ENCODE measurements around the gene DPEP2. TPM values are rescaled to one million over a fixed set of nuclear protein-coding genes. Genes with fewer than 3 reads are reported as not detected.

The DPEP2 gene
- total and polyA plus RNA-seq, 10 of the 15 experiments (the other 5 are each of a cell fraction or from before 2014, with no cell fraction given) = 0.04 to 4.0 (median 2.1) TPM

GRCh38 chr16:68033101-68033500 lies 33.8 kb upstream of the DPEP2 start (continued):
- TF ChIP-seq, protein P1, sequence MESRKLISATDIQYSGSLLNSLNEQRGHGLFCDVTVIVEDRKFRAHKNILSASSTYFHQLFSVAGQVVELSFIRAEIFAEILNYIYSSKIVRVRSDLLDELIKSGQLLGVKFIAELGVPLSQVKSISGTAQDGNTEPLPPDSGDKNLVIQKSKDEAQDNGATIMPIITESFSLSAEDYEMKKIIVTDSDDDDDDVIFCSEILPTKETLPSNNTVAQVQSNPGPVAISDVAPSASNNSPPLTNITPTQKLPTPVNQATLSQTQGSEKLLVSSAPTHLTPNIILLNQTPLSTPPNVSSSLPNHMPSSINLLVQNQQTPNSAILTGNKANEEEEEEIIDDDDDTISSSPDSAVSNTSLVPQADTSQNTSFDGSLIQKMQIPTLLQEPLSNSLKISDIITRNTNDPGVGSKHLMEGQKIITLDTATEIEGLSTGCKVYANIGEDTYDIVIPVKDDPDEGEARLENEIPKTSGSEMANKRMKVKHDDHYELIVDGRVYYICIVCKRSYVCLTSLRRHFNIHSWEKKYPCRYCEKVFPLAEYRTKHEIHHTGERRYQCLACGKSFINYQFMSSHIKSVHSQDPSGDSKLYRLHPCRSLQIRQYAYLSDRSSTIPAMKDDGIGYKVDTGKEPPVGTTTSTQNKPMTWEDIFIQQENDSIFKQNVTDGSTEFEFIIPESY (IDR thresholded peaks at IDR 0.05) = no peak
- no peak for TF ChIP-seq MEF2A (IDR thresholded peaks at IDR 0.05; ENCODE audit: insufficient read depth, low read depth, low read length)

GRCh38 chr16:68031951-68032350 lies 32.7 kb upstream of the DPEP2 start:
- Histone ChIP-seq H3K4me2 (ENCODE audit: control insufficient read depth, insufficient read depth) (no peak overlapping the region), H3K9ac (ENCODE audit: control insufficient read depth, insufficient read depth, low read length) (no peak overlapping the region), H3K4me1 (ENCODE audit: control insufficient read depth, insufficient read depth, low read length) (no peaks in the 10 kb centered on the region), H3K36me3 (ENCODE audit: control insufficient read depth in 2 of 2, insufficient read depth in 2 of 2, low read length in 1 of 2) (no peaks in the 10 kb centered on the region; a peak in 2 of 4 replicates), H2AFZ (ENCODE audit: control insufficient read depth, low read depth, low read length) (no peak overlapping the region), H3K9me3 (replicated peaks; ENCODE audit: control insufficient read depth, insufficient read depth, low read length) (no peaks in the 10 kb centered on the region), H3K79me2 (ENCODE audit: control insufficient read depth, insufficient read depth, low read length) (no peaks in the 10 kb centered on the region), H4K20me1 (ENCODE audit: control insufficient read depth, insufficient read depth) (no peaks in the 10 kb centered on the region), H3K4me3 (no peak overlapping the region), H3K27me3 (replicated peaks in 1 of 2; ENCODE audit: control insufficient read depth in 2 of 2, insufficient read depth in 2 of 2, low read length in 1 of 2) (no peaks in the 10 kb centered on the region), H3K27ac (ENCODE audit: control insufficient read depth, insufficient read depth) (no peak overlapping the region)
- in situ Hi-C loops (cut with MboI) = no loop called here
- intact Hi-C loops (cut with micrococcal nuclease; ENCODE audit: unreplicated experiment) = no loop called here
- TF ChIP-seq BACH1 (IDR thresholded peaks at IDR 0.05; ENCODE audit: borderline replicate concordance) = no peak
- TF ChIP-seq JUND (IDR thresholded peaks at IDR 0.05; ENCODE audit: low read depth, low read length) = no peak
- no peak for TF ChIP-seq MYB (IDR thresholded peaks at IDR 0.05; ENCODE audit: borderline replicate concordance, low read depth, low read length)
- TF ChIP-seq CBFB (IDR thresholded peaks at IDR 0.05; ENCODE audit: low read depth) = no peak
- TF ChIP-seq, protein P2, sequence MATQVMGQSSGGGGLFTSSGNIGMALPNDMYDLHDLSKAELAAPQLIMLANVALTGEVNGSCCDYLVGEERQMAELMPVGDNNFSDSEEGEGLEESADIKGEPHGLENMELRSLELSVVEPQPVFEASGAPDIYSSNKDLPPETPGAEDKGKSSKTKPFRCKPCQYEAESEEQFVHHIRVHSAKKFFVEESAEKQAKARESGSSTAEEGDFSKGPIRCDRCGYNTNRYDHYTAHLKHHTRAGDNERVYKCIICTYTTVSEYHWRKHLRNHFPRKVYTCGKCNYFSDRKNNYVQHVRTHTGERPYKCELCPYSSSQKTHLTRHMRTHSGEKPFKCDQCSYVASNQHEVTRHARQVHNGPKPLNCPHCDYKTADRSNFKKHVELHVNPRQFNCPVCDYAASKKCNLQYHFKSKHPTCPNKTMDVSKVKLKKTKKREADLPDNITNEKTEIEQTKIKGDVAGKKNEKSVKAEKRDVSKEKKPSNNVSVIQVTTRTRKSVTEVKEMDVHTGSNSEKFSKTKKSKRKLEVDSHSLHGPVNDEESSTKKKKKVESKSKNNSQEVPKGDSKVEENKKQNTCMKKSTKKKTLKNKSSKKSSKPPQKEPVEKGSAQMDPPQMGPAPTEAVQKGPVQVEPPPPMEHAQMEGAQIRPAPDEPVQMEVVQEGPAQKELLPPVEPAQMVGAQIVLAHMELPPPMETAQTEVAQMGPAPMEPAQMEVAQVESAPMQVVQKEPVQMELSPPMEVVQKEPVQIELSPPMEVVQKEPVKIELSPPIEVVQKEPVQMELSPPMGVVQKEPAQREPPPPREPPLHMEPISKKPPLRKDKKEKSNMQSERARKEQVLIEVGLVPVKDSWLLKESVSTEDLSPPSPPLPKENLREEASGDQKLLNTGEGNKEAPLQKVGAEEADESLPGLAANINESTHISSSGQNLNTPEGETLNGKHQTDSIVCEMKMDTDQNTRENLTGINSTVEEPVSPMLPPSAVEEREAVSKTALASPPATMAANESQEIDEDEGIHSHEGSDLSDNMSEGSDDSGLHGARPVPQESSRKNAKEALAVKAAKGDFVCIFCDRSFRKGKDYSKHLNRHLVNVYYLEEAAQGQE (IDR thresholded peaks at IDR 0.05; ENCODE audit: low read depth, low read length) = no peak
- no peak for TF ChIP-seq LARP7 (IDR thresholded peaks at IDR 0.05)
- TF ChIP-seq, protein P3, sequence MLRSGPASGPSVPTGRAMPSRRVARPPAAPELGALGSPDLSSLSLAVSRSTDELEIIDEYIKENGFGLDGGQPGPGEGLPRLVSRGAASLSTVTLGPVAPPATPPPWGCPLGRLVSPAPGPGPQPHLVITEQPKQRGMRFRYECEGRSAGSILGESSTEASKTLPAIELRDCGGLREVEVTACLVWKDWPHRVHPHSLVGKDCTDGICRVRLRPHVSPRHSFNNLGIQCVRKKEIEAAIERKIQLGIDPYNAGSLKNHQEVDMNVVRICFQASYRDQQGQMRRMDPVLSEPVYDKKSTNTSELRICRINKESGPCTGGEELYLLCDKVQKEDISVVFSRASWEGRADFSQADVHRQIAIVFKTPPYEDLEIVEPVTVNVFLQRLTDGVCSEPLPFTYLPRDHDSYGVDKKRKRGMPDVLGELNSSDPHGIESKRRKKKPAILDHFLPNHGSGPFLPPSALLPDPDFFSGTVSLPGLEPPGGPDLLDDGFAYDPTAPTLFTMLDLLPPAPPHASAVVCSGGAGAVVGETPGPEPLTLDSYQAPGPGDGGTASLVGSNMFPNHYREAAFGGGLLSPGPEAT (IDR thresholded peaks at IDR 0.05; ENCODE audit: low read depth) = no peak
- TF ChIP-seq RCOR1 (conservative IDR thresholded peaks at IDR 0.05; ENCODE audit: low read depth, low read length) = no peak
- TF ChIP-seq EZH2 (IDR thresholded peaks at IDR 0.05; ENCODE audit: borderline replicate concordance, control insufficient read depth, low read depth, low read length) = no peak
- TF ChIP-seq PBX3 (IDR thresholded peaks at IDR 0.05; ENCODE audit: insufficient replicate concordance, low read depth, low read length) = no peak
- no peak for TF ChIP-seq RAD51 (IDR thresholded peaks at IDR 0.05)
- no peak for DNase-seq (ENCODE audit: low read depth, low spot score)
- no peak for ATAC-seq
- ChIA-PET RAD21 (ENCODE audit: unreplicated experiment) (no interaction called here), POLR2A (interaction anchor here (1.4 kb wide), 1 partner anchor 10 kb away, joined by 5 read pairs; no protein-coding TSS in a partner anchor), CTCF (interaction anchor here (1.0 kb wide), 1 partner anchor 149 kb away, joined by 3 read pairs; no protein-coding TSS in a partner anchor), SMC1A (ENCODE audit: uncharacterized antibody, unreplicated experiment) (no interaction called here)
- no TSS peak for BruUV-seq (replicated peaks)
- WGBS (ENCODE audit: insufficient coverage, insufficient replicate concordance, low lambda C conversion rate, missing lambda C conversion rate) = 96% methylated on average over 2 of the region's 2 CpGs
- FAIRE-seq = no peak

Measured in GM12878 (cell line).